GM19099 (cell line): Measurements from ENCODE around the gene CCND2.

Experiments
- POLR2A ChIP-seq: IDR thresholded peaks from 3 replicates; pipeline ENCODE4 v1.6.1; 2011; ENCODE audit warnings: low read depth; ENCODE audit not compliant: insufficient read length; ENCODE audit errors: extremely low read depth

Gene CCND2

DNA sequence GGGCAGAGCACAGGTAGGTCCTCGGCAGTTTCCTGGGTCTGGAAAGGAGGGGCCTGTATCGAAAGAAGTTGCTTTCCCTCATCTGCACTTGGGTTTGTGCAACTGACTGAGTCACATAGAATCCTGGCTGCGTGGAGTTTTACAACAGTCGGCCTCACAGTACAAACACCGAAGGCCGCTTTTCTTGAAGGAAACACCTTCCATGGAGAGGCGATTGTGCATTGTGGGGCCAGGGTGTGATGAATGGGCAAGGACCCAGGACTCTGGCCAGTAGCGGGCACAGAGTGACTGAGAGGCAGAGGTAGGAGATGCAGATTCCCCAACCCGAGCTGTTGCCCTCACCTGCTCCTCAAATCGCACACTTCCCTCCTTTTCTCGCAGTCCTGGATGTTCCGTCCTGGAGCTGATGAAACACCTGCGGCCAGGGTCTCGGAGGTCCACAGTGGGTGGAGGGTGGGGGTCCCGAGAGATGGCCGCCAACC is 7.7 kb downstream of the CCND2 start:
- TF ChIP-seq POLR2A = no peak

DNA sequence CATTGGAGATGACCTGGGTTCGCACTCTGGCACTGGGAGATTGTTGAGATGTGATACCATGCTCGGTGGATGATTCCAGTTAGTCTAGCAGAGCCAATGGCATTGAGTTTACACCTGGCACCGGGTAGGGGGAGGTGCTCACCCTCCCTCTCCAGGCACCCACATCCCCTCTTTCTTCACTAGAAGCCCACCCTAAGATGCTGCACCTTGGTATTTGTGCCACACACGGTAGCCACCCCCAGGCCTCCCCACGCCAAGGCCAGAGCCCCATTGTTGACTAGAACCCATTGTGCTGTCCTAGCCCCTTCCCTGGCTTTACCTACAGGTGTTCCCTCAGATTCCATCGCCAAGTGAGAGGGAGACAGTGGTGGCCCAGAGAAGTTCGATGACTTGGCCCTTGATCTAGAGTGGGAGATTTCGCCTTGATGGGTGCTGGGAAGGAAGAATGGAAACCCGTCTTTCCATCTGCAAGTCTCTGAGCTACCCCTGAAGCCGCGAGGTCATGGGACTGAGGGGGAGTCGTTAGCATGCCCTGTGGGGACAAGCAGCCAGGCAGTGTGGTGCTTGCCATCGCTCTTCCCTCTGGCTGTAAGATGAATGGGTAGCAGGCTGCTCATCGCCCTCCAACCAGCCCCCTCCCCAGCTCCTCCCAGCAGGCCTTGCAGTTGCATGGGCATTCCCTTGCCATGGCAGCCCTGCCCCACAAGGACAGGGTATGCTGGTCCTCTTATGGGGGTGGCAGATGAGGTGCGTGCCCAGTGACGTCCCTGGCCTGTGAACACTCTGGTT is 8.7 kb downstream of the CCND2 start:
- TF ChIP-seq POLR2A = peak; percentile 21

DNA sequence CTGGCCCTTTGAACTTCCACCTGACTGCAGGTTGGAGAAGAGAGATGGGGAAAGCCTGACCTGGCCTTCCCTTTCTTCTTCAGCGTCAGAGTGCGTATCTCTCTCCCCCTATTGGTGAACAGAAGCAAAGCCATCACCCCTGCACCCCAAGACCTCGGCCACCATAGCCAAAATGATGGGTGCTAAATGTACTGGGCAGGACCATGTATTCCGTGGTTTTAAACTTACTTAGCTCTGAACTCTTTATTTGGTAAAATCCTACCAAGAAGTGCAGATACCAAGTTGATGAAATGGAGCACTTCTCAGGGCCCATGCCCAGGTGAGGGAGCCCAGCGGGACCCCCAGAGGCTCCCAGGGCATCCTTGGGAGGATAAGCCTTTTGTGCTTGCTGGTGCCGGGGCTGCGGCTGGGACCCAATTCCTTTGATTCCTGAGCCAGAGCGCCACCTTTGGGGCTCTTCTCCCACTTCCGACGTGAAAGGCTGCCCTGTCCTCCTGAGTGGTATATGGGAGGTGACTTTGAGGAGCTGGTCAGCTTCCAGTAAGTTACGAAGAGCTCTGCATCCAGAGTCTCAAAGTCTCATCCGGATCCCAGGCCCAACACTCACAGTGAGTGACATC is 9.4 kb downstream of the CCND2 start:
- TF ChIP-seq POLR2A = no peak

DNA sequence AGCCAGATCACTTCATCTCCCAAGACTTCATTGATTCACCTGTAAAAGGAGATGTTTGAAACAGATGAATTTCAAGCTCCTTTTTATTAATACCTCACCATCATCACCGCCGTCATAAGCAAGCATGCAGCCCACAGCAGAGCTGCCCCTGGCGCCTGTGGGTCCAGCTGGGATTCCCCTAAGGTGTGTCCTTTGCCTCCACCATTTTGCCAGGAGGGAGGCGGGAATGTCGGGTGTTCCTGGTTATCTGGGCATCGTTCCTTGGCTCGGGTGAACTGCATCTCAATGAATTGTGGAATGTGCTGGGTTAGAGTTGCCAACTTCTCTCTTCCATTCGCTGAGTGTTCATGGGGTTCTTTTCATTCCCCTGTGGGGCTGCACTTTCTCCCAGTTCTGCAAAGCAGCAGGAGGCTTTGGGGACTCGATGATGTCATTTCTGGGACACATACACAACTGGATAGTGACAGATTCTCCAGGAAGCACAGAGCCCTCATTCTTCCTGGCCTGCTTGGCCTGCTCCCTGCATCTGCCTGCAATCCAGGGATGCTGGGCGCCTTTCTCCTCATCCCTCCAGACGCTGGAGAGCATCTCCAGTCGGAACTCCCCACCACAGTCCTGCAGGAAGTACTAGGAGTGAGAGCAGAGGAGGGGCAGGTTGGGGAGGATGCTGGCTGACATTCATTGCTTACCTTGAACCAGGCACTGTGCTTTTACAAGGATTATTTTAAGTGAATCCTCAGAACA is 10.1 kb downstream of the CCND2 start:
- peak; percentile 8 for TF ChIP-seq POLR2A

DNA sequence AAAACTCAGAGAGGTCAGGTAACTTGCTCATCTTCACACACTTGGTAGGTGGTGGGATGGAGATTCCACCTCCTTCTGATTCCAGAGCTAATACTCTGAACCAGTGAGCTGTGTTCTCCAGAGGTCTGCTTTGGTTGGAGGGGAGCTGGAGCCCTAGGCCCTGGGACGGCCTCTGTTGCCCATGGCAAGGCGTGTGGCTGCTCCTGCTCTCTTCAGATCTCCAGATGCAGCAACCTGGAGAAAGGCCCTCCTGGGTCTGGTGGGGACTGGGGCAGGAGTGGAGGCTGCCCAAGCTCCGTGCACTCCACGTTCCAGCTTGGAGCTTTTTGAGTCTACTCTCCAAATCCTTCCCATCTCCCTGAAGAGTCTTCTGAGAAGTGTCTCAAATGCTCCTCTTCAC is 10.7 kb downstream of the CCND2 start:
- TF ChIP-seq POLR2A = no peak

DNA sequence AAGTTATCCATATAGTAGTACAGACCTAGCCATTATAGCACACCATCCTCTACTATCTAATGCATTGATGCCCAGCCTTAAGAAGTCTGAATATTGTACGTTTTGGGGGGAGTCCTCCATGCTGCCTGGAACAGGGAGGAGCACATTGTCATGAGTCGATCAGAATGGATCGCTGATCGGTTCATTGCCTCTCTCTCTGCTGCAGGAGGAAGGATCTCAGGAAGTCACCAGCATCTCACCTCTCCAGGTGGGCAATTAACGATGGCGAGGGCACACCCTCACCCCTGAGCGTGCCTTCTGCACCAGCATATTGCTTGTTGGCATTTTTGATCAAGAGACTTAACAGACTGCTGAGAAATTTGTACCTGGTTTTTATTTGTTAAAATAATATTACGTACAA is 11.5 kb downstream of the CCND2 start:
- peak; percentile 27 for TF ChIP-seq POLR2A

DNA sequence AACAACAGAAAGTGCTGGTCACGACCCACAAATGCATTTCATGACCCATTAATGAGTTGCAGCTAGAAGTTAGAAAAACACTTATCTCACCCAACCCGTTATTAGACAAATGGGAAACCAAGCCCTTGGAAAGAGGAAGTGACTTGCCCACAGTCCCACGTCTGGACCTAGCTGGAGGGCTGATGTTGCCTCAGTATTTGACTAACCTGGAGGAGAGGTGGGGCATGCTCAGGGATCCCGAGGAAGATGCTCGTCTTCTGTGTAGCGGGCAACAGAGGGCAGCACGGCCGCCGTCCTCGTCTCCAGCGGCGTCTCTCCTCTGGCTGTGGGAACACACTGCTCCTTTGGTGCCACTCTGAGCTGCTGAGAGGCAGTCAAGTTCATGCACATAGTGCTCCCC is 12.7 kb downstream of the CCND2 start:
- peak; percentile 31 for TF ChIP-seq POLR2A

DNA sequence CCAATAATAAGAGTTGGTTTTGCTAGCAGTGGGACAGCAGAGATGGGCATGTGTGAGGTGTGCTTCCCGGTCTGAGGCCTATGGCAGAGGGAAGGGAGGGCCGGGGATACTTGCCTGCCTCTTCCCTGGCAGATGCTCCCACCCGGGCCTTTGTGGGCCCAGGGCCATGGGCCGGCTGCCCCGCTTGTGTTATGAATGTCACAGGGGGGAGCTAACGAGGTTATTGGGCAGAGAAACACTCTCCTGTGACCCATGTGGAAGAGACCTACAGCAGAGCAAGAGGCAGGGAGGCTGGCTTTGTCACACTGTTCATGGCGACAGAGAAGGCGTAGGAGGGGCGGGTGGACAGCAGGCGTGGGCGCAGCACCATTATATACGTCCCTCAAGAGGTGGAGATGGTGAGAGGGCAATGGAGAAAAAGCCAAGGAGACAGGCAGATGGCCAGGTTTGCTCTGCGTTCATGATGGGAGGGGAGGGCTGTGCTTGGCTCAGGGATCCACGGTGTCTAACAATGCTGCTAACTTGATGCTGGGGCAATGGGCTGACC is 13.3 kb downstream of the CCND2 start:
- peak; percentile 24 for TF ChIP-seq POLR2A

DNA sequence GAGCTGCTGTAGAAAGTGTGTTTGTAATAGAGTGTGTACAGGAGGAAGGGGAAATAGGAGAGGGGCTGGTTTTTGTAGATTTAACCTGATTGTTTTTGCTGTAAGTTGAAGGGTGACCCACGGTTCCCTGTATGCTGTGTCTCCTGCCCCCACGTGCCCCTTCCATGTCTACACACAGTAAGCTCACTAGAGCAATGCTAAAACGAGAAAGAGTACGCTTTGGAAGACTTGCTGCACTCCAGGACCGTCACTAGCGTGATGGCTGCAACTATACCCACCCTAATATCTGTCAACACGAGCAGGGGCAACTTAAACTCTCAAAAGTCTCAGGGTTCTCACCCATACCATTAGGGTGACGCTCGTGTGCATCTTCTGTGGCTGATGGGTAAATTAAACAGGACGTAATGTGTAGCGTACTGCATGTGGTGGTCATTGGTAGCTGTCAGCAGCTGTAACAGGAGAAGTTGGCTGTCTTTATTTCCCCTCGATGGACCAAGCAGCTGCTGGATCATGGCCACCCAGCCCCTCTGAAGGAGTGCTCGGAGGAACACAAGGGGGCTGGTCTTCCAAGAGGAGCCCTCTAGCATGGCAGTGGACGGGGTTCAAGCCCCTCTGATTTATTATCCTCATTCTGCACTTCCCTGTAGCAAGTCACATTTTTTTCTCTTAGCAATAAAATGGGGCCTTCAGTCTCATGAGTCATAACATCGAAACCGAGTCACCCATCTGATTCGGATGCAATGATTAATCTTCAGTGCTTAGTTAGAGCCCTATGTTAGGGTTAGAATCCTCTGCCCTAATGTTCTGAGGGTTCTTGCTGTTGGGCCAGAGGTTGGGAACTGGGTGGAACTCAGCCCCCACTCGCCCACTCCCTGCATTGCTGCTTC is 14.0 kb downstream of the CCND2 start:
- TF ChIP-seq POLR2A = peak; percentile 37

DNA sequence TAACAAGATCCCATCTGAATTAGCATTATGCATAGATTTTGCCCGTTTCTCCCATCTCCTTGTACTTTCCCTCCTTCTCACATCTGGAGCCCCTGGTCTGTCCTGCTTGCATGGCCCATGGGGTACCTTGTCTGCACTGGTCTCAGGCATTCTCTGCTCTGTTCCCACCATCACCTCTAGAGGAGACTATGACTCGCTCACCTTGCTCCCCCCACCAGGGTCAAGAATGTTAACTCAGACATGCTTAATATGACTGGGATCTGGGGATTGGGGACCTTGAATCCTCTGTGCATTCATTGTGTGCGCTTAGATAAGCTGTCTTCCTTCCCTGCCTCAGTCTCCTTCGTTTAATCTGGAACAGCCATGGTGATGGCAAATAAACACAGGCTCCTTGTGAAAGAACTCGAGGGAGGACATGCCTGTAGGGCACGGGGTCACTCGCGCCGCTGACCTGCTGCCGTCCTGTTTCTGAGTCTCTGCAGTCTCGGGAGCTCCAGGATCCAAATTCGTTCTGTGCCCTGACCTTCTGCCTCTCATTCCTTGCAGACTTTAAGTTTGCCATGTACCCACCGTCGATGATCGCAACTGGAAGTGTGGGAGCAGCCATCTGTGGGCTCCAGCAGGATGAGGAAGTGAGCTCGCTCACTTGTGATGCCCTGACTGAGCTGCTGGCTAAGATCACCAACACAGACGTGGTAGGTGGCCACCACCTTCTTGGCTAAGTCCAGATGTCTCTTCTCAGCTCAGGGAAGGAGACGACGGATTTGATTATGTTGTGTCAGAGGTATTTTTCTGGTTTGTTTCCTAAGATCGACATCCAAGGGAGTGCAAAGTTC is 15.0 kb downstream of the CCND2 start:
- no peak for TF ChIP-seq POLR2A

DNA sequence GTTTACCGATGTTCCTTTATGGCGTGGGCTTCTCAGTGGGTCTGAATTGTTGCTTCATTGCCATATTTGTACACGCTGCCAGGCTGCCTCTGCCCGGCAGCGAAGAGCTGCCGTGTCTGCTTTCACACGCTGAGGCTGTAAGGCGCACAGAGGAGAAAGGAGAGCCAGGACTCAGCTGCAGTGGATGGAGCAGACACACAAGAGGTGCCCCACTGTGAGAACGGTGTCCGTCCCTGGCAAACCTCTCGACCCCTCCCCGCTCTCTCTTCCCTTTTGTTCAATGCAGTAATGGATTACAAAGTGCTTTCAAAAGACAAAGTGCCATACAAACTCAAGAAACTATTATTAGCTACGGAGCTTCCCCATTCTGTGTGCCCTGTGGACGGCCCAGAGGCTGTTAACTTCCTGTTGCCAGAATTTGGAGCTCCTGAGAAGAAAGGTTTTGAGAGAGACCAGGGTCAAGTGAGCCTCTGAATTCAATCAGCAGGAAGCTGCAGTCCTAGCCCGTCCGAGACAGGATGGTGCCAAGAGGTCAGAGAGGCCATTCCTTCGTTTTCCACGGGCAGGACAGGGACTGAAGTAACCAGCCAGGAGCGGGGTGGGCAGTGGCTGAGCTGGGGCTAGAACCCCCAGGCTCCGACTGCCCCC is 15.8 kb downstream of the CCND2 start:
- no peak for TF ChIP-seq POLR2A

DNA sequence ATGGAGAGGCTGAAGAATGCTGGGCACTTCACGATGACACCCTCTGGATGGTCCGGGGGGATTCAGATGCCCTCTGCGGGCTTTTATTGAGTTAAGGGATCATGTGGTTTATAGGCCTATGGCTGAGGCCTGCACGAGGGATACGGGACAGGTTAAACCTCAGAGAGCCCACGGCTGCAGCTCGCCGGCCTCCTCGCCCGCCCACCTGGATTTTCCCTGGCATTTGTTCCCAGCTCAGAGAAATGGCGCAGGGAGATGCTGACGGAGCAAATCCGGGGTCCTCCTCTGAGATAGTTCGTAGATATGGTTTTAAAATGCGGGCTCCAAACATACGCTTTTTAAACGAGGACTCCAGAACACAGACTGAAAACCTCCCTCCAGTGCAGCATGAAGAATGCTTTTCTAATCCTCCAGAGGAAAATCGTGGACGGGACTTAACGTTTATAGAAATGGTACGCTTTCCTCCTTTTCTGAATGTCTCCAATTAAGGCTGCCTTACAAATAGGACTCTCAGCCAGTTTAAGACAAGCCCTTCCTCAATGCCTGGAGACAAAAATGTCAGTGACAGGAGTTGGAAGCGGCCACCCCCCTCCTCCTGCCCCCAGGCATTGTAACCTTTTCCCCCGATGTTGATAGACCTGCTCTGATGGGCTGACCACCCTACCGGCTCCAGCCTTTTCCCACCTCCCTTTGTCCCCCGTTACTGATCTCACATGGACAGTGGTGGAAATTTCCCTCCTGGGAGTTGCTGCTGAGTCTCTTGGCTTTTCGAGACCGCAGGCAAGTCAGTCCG is 16.6 kb downstream of the CCND2 start:
- no peak for TF ChIP-seq POLR2A

DNA sequence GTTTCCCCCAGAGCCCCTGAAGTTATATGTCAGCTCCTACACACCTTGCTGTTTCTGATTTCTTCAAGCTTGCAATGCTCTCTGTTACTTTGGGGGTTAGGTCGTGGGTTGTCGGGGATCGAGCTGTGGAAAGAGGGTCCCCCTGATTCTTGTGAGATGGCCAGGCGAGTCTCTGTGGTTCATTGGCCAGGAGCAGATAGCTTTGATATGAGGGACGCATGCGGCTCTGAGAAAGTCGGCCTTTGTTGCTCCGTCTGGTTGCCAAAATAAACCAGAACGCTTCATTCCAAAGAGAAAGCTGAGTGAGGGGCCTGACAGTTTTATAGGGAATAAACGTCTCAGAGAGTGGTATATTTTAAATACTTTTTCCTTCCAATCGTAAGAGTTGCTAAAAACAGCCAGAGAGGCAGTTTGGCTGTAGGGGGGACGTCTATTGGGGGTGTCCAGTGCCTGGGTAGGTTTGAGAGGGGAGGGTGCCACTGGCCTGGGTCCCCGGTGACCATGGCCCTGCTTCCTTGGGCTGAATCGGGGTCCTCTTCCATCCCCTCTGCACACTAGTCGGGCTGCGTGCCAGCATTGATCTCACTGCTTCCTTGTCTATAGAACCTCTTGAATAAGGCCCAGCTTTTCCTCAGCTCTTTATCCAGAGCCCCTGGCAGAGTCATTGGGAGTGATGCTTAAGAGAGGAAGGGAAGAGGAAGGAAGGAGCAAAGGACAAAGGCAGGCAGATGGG is 18.9 kb downstream of the CCND2 start:
- TF ChIP-seq POLR2A = no peak
